ENCODE results near the gene IZUMO1R.

DNA sequence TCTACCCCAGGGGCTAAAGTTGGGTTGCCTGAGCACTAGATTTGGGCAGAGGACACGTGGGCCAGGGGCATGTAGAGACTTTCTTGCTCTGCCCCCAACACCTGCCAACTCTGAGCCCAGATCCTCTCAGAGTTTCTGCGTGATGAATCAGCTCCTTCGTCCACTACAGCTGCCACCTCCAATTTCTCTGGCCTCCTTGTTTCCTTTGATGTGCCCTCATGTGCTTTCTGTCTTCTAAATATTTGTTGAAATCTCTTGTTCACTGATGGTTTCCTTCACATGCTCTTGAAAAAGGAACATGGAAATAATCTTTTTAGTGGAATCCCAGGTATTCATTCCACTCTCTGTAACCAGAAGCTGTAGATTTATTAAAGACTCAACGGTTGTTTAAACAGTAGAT is 8.0 kb downstream of the IZUMO1R start:
- TF ChIP-seq, protein P1, sequence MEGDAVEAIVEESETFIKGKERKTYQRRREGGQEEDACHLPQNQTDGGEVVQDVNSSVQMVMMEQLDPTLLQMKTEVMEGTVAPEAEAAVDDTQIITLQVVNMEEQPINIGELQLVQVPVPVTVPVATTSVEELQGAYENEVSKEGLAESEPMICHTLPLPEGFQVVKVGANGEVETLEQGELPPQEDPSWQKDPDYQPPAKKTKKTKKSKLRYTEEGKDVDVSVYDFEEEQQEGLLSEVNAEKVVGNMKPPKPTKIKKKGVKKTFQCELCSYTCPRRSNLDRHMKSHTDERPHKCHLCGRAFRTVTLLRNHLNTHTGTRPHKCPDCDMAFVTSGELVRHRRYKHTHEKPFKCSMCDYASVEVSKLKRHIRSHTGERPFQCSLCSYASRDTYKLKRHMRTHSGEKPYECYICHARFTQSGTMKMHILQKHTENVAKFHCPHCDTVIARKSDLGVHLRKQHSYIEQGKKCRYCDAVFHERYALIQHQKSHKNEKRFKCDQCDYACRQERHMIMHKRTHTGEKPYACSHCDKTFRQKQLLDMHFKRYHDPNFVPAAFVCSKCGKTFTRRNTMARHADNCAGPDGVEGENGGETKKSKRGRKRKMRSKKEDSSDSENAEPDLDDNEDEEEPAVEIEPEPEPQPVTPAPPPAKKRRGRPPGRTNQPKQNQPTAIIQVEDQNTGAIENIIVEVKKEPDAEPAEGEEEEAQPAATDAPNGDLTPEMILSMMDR (IDR thresholded peaks at IDR 0.05; ENCODE audit: borderline replicate concordance, extremely low read depth, low read length, poor library complexity, severe bottlenecking) = no peak
- TF ChIP-seq EZH2 (IDR thresholded peaks at IDR 0.05; ENCODE audit: borderline replicate concordance, low read depth, low read length, severe bottlenecking) = no peak

Measured in DND-41 (cell line).